ENCODE results near the gene KREMEN1.

Gene KREMEN1

GRCh38 chr22:29049655-29050263 lies 23.1 kb upstream of the KREMEN1 start:
- DNase-seq, result no peak

GRCh38 chr22:29050457-29050856 lies 22.4 kb upstream of the KREMEN1 start:
- DNase-seq, result no peak

GRCh38 chr22:29053048-29053702 lies 19.7 kb upstream of the KREMEN1 start:
- no peak for DNase-seq

DNA sequence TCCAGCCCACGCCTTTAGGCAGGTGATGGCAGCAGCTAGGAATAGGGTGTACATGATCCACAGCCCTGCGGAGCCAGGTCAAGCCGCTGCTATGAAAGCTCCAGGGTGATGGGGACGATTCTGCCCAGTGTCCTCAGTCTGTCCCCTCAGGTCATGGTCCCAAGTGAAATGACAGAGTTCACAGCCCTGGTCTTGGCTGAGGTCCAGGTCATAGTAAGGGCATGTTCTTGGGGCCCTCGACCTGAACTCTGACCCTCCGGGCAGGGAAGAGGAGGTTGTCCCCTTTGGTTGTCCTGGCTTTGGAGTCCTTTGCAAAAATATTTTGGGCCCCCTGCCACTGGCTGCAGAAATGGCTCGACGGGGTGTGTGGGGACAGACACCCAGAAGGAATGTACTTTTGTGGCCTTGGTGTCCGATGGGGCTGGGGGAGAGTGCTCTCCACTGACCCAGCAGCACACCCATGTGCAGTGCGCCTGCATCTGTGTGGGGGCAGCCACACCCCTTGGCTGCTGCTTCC lies 18.5 kb upstream of the KREMEN1 start:
- no peak for DNase-seq

DNA sequence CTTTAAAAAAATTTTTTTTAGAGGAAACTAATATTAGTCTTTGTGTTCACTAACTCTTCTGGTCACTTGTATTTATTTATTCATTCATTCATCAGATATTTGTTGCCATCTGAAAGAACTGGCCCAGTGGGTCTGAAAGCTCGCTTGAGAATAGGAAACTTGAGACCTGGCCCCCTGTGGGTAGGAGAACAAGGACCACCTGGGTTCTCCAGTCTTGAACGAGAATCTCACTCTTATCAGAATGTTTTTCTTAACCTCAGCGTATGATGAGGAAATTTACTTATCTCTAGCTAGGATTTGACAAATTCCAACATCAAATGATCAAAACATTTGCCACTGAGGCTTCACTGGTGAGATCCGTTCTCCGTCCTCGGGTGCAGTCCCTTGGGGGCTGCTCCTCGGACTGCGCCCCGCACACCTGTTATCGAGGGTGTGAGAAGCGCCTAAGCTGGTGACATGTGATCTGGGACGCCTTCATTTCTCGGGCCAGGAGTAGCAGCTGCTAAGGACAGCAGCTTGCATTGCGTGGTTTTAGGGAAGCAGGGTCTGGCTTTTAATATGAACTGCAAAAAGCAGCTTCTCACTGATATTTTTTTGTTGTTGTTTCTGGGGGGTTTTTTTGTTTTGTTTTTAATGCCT lies 17.5 kb upstream of the KREMEN1 start:
- DNase-seq, result no peak

DNA sequence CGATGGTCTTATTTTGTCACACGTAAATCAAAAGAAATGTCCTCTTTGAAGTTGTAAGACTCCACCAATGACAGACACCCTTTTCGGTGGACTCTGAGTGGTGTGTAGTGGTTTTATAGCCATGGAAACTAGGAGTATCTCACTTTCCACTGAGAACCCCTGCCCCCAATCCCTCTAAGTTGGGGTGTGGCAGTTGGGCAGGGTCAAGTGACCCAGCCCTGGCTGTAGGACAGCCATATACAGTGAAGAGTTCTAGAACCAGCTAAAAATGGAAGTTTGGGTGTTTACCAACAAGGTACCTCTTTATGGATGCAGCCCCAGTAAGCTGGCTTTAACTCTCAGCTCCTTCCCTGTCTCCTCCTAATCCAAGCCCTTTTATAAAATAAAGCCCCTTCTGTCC lies 16.4 kb upstream of the KREMEN1 start:
- DNase-seq, result no peak

GRCh38 chr22:29060251-29060869 lies 12.5 kb upstream of the KREMEN1 start:
- no peak for DNase-seq

GRCh38 chr22:29060931-29061330 lies 11.9 kb upstream of the KREMEN1 start:
- no peak for DNase-seq

DNA sequence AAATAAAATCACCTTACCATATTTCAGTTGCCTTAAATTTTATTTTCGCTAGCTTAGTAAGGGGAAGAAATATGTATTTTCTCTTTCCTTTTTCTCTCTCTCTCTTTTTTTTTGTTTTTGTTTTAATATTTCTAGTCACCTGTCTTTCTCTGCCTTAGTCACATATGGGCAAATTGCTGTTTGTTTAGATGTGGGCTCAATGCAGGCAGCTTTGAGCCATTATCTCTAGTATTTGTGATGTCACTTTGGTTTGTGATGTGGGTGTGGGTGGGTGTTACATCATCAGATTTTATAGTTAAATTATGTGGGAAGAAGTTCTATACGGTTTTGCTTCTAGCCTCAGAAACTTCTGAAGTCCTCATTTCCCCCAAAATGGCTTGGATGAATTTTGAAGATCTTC lies 11.1 kb upstream of the KREMEN1 start, which contains the start of gene C22orf31:
C22orf31 (minus strand) TSS at position 59 of the 400 bp plus-strand sequence; CDS start at position 20, 39 bp downstream.
- no peak for DNase-seq

GRCh38 chr22:29062286-29062821 lies 10.5 kb upstream of the KREMEN1 start:
- DNase-seq, result no peak

GRCh38 chr22:29065468-29066190 lies 7.2 kb upstream of the KREMEN1 start:
- DNase-seq, result no peak

GRCh38 chr22:29069463-29069862 lies 3.4 kb upstream of the KREMEN1 start:
- no peak for DNase-seq

DNA sequence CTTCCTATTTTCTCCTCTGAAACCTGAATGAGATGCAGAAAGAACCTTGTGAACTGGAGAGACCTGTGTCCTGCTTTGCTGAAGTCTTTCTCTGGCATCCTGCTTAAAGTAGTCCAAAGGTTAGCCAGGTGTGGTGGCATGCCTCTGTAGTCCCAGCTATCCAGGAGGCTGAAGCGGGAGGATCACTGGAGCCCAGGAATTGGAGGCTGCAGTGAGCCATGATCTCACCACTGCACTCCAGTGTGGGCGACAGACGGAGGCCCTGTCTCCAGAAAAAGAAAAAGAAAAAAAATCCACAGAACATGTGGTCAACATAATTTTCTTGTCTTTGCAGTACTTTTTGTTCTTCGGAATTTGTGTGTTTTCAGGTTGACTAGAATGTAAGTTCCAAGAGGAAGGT lies 2.3 kb upstream of the KREMEN1 start:
- no peak for DNase-seq

DNA sequence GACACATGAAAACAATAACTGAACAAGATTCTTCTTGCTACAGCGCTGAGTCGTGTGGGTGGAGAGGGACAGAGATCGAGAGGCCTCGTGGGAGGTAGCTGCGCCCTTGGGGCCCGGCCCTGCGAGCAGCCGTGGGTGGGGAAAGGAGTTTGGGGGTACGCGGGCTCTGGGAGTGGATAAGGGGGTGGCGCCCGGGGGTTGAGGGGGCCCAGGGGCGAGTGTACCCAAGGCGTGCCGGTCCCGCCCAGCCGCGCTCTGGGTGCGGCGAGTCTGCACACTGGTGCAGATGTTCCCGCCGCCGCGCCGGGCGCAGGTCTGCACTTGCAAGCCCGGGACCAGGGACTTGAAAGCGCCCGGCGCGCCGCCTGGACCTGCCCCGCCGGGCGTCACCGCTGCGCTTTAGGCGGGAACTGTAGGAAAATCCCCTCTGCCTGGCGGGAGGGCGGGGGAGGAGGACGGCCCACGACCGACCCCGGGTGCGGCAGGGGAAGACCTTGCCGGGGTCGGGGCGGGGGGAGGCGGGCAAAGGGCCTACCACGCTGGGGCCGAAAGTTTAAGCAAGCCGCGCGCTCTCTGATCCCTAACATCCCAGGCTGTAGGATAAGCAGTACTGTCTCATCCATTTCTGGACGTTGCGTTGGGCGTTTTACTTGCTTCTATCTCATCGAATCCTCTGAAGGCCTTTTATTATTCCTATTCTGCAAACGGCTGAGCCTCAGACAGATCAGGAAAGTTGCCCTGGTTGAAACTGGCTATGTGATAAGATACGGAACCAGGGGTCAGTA lies 1.4 kb upstream of the KREMEN1 start:
- DNase-seq, result no peak

GRCh38 chr22:29072193-29072978 lies 449 bp upstream of the KREMEN1 start:
- DNase-seq, result peak; percentile 82

- DNase-seq, result peak; percentile 35
Measured at GRCh38 chr22:29073618-29074275, 912 bp downstream of the KREMEN1 start.

DNA sequence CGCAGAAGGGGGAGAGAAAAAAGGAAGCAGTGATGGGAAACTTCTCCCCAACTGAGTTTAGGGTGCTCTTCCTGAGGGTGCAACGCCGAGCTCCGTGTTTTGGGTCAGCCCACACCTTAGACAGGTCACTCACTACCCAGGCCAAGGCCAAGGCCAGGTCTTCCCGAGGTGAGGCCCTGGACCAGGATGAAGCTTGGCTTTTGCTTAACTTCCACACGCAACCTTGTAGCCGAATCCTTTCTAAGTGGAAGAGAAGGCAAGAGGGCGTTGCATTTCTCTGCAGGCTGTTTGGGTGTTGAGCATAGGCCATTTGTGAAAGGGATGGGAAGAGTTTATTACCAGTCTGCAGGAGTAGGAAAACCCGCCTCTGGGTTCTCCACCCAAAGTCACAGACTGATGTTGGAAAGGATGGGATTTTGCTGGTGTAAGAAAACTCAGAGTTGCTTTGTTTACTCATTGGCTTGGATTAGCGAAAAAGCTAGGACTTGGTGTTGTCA lies 1.5 kb downstream of the KREMEN1 start:
- no peak for DNase-seq

DNA sequence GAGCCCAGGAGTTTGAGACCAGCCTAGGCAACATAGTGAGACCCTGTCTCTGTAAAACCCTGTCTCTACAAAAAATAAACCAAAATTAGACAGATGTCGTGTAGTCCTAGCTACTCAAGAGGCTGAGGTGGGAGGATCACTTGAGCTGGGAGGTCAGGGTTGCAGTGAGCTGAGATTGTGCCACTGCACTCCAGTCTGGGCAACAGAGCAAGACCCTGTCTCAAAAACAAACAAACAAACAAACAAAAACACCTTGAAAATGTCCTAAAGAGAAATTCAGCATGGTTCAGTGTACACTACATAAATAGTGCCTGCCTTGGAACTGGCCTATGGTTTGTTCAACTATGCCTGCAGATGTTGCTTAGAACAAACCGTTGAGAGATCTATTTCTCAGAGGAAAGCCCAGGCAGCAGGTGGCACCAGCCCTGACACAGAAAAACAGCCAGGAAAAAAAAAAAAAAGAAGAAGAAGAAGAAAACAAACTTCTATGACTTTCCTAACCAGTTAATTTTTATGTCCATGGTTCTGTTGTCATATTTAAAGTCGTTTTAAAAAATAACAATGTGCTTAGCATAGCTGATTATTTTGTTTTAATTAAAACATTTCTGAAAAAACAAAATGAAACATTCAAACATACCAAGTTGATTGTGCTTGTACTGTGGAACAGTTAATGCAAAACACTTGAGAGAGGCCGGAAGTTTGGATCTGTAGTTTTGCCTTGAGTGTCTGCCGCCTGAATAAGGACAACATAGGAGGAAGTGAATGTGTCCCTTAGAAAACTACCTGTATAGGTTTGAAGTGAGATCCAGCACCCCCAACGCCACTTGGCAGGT lies 5.4 kb downstream of the KREMEN1 start:
- DNase-seq, result no peak

DNA sequence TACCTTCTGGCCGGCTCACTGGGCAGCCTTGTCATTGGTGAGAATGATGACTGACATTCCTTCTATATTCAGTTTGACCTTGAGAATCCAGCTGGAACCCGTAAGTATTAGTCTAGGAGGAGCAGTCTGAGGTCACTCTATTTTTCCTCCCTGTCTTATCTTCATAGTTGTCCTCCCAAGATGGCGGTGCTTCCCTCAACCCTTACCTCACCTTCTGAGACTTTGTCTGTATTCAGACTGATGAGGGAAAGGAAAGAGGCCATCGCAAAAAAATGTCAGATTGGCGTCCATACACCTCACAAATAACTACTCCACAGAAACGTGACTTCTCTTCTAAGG lies 6.0 kb downstream of the KREMEN1 start:
- no peak for DNase-seq

Data from activated CD8-positive, alpha-beta memory T cell treated with anti-CD3 and anti-CD28 coated beads, Interleukin-2, amount 50 U/mL, for 4 hours (primary cell).